ENCODE results near the gene KRTAP10-1.

DNA sequence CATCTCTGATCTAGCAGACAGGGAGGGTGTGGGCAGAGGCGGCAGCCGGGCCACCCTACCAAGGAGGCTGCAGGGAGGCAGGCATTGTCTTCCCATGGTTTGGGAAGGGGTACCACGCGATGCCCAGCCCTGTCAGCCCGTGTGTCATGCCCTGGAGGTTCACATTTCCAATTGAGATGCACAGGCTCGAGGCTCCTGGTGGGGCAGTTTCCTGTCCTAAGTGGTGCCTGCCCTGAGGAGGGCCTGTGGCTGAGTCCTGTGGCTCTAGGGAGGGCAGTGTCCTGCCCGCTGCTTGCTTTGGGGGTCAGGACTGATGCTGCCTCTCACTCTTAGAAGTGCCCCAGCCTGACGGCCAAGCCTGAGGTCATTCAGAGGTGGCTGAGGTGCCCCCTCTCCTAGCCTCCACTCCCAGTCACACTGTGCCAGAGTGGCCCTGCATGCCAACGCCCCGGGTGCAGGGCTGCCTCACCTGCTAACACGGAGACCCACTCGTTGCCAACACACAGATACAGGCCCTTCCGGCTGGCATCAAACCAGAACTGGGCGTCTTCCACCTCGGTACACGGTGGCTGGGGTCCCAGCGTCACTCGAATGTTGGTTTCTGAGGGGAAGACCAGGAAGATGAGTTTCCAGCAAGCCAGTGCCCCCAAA lies 11.9 kb downstream of the KRTAP10-1 start:
- TF ChIP-seq POLR2AphosphoS5 (IDR thresholded peaks at IDR 0.05) (no peak), POLR2A (IDR thresholded peaks at IDR 0.05; ENCODE audit: low read depth) (no peak)
- TF ChIP-seq, protein P1, sequence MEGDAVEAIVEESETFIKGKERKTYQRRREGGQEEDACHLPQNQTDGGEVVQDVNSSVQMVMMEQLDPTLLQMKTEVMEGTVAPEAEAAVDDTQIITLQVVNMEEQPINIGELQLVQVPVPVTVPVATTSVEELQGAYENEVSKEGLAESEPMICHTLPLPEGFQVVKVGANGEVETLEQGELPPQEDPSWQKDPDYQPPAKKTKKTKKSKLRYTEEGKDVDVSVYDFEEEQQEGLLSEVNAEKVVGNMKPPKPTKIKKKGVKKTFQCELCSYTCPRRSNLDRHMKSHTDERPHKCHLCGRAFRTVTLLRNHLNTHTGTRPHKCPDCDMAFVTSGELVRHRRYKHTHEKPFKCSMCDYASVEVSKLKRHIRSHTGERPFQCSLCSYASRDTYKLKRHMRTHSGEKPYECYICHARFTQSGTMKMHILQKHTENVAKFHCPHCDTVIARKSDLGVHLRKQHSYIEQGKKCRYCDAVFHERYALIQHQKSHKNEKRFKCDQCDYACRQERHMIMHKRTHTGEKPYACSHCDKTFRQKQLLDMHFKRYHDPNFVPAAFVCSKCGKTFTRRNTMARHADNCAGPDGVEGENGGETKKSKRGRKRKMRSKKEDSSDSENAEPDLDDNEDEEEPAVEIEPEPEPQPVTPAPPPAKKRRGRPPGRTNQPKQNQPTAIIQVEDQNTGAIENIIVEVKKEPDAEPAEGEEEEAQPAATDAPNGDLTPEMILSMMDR (IDR thresholded peaks at IDR 0.05): no peak
